GM19099 (cell line): ENCODE data around the gene DTL.

Experiments
- POLR2A ChIP-seq: IDR thresholded peaks from 3 replicates; pipeline ENCODE4 v1.6.1; 2011; ENCODE audit warnings: low read depth; ENCODE audit not compliant: insufficient read length; ENCODE audit errors: extremely low read depth

Gene DTL

GRCh38 chr1:212035123-212035834, at the start of gene DTL, which contains the start of gene INTS7:
Gene DTL, plus strand, starts transcription at chr1:212035748. Its CDS starts 143 bp downstream, at chr1:212035891.
Gene INTS7, minus strand, starts transcription at chr1:212035557. Its CDS starts 120 bp downstream, at chr1:212035437.
- TF ChIP-seq POLR2A = peak; percentile 86

GRCh38 chr1:211986628-211987254, 48.8 kb upstream of the DTL start:
- no peak for TF ChIP-seq POLR2A

GRCh38 chr1:211991695-211992094, 43.9 kb upstream of the DTL start:
- TF ChIP-seq POLR2A = no peak

- no peak for TF ChIP-seq POLR2A
Observed at GRCh38 chr1:212002536-212002935, 33.0 kb upstream of the DTL start.

GRCh38 chr1:212004895-212005608, 30.5 kb upstream of the DTL start:
- no peak for TF ChIP-seq POLR2A

- TF ChIP-seq POLR2A = no peak
Observed at GRCh38 chr1:212007178-212007577, 28.4 kb upstream of the DTL start.

- TF ChIP-seq POLR2A = no peak
Observed at GRCh38 chr1:212007886-212008285, 27.7 kb upstream of the DTL start.

GRCh38 chr1:212009561-212009960, 26.0 kb upstream of the DTL start:
- TF ChIP-seq POLR2A = no peak

GRCh38 chr1:212010004-212010403, 25.5 kb upstream of the DTL start:
- no peak for TF ChIP-seq POLR2A

GRCh38 chr1:212012034-212012740, 23.4 kb upstream of the DTL start:
- TF ChIP-seq POLR2A = no peak

- TF ChIP-seq POLR2A = no peak
Observed at GRCh38 chr1:212013672-212014071, 21.9 kb upstream of the DTL start.

- TF ChIP-seq POLR2A = no peak
Observed at GRCh38 chr1:212020975-212021374, 14.6 kb upstream of the DTL start.

GRCh38 chr1:212021563-212021962, 14.0 kb upstream of the DTL start:
- no peak for TF ChIP-seq POLR2A

GRCh38 chr1:212024469-212025149, 10.9 kb upstream of the DTL start:
- no peak for TF ChIP-seq POLR2A
